ENCODE data around the gene RPS19.

DNA sequence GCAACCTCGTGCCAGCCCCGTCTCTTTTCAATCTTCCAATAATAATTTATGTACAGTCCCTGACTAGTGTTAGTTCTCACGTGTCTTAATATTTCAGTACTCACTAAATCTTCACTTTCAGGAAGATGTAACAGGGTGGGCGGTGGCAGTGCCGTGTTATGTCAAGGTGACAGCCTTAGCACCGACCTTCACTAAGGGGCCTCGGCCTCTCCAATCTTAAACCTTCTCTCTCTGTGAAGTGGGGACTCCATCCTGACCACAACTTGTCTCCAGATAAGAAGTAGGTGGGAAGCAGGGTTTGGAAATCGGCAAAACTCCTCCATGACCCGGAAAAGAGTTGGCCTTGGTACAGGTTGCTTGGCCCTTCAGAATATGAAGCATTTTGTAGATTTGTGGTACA lies 1.8 kb downstream of the RPS19 start:
- TF ChIP-seq, protein P1, sequence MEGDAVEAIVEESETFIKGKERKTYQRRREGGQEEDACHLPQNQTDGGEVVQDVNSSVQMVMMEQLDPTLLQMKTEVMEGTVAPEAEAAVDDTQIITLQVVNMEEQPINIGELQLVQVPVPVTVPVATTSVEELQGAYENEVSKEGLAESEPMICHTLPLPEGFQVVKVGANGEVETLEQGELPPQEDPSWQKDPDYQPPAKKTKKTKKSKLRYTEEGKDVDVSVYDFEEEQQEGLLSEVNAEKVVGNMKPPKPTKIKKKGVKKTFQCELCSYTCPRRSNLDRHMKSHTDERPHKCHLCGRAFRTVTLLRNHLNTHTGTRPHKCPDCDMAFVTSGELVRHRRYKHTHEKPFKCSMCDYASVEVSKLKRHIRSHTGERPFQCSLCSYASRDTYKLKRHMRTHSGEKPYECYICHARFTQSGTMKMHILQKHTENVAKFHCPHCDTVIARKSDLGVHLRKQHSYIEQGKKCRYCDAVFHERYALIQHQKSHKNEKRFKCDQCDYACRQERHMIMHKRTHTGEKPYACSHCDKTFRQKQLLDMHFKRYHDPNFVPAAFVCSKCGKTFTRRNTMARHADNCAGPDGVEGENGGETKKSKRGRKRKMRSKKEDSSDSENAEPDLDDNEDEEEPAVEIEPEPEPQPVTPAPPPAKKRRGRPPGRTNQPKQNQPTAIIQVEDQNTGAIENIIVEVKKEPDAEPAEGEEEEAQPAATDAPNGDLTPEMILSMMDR (IDR thresholded peaks at IDR 0.05 in 4 of 5, conservative IDR thresholded peaks at IDR 0.05 in 1 of 5), result no peak
- no peak for TF ChIP-seq POLR2A (IDR thresholded peaks at IDR 0.05)

Measured in gastrocnemius medialis (tissue), 4 donors.